Activated T-helper 17 cell treated with anti-CD3 and anti-CD28 coated beads, Interleukin-2, amount 50 U/mL, for 72 hours (primary cell): Measurements from ENCODE around the gene KRT4. TPM values are rescaled to one million over a fixed set of nuclear protein-coding genes. Genes with fewer than 3 reads are reported as not detected.

Source experiments
- ATAC-seq: fragments of 150-1000 bp; cut with Tn5 transposase; replicated peaks from 2 replicates; pipeline ENCODE4 v1.10.0; 2021; ENCODE audit warnings: mild to moderate bottlenecking, moderate library complexity
- H3K27ac Mint-ChIP-seq: one replicate; pipeline ENCODE4 v1.8.0; 2022; ENCODE audit warnings: mixed read lengths
- H3K27me3 Mint-ChIP-seq: one replicate; pipeline ENCODE4 v1.8.0; 2022; ENCODE audit warnings: mixed read lengths
- H3K36me3 Mint-ChIP-seq: one replicate; pipeline ENCODE4 v1.8.0; 2022; ENCODE audit warnings: low read depth, mild to moderate bottlenecking, mixed read lengths
- H3K4me1 Mint-ChIP-seq: one replicate; pipeline ENCODE4 v1.8.0; 2022; ENCODE audit warnings: mixed read lengths
- H3K4me3 Mint-ChIP-seq: one replicate; pipeline ENCODE4 v1.8.0; 2022; ENCODE audit warnings: mild to moderate bottlenecking, mixed read lengths
- H3K9me3 Mint-ChIP-seq: one replicate; pipeline ENCODE4 v1.8.0; 2022; ENCODE audit warnings: mixed read lengths
- total RNA-seq, 2 donors: library from RNA; stranded (reverse); gene quantifications; one replicate each; pipeline ENCODE4 v1.2.3, GENCODE V29; 2022

KRT4 gene
- total RNA-seq, 2 donors from 2014 or later = not detected

DNA sequence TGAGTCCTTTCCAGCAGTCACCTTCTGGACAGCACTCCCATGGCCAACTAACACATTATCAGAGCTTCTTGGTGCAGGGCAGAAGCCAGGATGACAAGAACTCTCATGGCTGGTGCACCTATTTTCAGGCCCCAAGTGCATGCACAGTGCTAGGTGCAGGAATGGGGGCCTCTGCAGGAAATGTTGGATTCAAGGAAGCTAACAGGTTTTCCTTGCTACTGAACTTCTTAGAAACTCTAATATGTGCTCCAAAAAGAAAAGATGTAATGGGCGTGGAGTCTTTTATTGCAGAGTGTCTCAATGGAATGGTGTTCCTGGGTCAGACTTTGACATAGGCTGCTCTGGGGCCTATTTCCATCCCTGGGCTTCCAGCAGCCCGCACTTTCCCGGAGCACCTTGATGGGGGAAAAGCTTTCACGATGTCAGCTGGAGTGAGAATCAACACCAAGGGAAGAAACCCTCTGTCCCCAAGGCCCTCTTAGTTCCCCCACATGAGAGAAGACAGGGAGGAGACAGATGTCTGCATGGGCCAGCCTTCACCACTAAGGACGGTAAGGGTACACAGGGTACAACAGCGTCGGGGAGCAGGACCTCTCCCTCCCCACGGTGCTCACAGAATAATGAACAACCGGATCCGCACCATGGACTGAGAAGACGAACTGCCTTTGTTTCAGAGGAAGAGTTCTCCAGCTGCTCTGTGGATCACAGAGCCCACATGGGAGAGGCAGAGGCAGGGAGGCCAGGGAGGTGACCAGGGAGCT, 24.9 kb downstream of the KRT4 start:
- Mint-ChIP-seq H3K4me1 (no peaks in the 10 kb centered on the region), H3K9me3 (no peaks in the 10 kb centered on the region), H3K36me3 (no peaks in the 10 kb centered on the region), H3K27me3 (peaks cover 41% of the 10 kb centered on the region), H3K4me3 (no peak overlapping the region), H3K27ac (no peak overlapping the region)
- no peak for ATAC-seq

DNA sequence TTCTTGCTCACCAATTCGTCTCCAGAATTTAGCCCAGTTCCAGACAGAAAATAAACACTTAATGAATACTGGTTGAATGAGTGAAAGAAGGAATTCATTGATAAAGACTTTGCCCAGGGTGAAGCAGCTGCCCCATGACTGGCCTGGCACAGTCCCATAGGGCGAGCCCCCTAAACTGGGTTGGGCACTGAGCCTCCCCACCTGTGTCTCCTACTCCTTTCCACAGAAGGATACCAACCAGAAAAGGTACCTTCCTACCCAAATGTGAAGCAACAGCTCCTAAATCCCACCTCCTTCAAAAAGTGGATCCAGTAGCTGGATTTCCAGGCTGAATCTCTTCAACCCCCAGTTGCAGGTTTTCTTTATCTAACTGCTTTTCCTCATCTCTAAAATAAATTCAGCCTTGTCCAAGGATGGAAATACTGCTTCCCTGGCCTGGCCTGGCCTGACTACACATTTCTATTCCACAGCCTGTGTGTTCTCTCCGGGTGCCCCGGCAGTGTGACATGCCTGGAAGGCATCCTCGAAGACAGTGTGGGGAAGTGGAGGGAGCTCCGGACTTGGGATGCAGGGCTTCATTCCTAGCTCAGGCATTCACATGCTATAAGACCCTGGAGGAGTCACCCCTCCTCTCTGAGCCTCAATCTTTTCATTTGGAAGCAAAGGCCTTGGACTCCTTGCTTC, 25.6 kb downstream of the KRT4 start:
- no peaks in the 10 kb centered on the region for H3K9me3 Mint-ChIP-seq
- H3K4me3 Mint-ChIP-seq = no peak overlapping the region
- H3K36me3 Mint-ChIP-seq = no peaks in the 10 kb centered on the region
- H3K27me3 Mint-ChIP-seq = peaks cover 47% of the 10 kb centered on the region
- no peaks in the 10 kb centered on the region for H3K4me1 Mint-ChIP-seq
- H3K27ac Mint-ChIP-seq = no peak overlapping the region
- no peak for ATAC-seq

DNA sequence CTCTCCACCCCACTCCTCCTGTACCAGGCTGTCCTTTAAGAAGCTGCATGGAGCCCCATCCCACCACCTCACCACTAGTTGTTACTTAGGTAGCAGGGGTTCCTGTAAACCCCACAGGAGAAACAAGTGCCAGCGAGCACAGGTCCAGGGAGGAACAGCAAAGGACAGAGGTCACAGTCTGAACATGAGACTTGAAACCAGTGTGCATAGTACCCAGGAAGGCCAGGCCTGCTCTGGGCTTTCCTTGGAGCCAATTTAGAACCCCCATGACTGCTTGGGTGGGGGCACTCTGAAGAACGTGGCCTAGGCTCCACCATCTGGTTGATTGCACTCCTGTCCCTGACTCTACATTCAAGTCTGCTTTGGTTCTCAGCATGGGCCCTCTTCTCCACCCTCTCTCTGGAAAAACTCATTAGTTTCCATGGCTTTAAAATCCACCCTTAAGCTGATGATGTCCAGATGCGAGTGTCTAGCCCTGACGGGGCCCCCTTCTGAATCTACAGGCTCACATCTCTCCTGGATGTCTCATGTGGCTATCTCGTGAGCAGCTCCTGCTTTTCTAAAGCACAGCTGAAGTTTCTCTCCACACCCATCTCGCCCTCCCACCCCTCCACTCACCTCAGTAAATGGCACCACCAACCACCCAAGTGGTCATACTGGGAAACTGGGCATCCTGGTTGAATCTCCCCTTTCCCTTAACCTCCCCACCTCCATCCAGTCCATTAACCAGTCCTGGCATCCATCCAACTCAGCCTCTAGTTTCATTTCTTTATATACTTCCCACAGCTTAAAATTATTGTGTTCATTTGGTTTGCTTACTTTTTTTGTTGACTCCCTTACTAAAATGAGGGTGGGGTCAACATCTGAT, 26.4 kb downstream of the KRT4 start:
- H3K27me3 Mint-ChIP-seq = peaks cover 49% of the 10 kb centered on the region
- H3K4me3 Mint-ChIP-seq = no peak overlapping the region
- H3K4me1 Mint-ChIP-seq = no peaks in the 10 kb centered on the region
- ATAC-seq = no peak
- H3K27ac Mint-ChIP-seq = no peak overlapping the region
- H3K9me3 Mint-ChIP-seq = no peaks in the 10 kb centered on the region
- H3K36me3 Mint-ChIP-seq = no peaks in the 10 kb centered on the region

DNA sequence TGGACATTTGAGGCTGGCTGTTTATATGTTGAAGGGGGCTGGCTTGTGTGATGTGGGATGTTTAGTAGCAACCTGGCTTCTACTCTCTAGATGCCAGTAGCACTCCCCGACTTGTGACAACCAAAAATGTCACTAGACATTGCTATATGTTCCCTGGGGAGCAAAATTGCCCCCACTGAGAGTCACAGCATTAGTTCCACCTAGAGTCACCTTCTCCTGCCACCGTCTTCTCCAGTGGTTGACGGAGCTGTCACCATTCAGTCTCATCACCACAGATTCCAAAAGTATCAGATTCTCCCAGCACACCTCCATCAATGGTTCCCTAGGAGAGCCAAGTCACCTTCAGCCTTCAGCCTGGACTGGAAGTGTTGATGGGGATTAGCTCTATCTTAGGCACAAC, 29.0 kb downstream of the KRT4 start:
- H3K36me3 Mint-ChIP-seq = no peaks in the 10 kb centered on the region
- ATAC-seq = no peak

DNA sequence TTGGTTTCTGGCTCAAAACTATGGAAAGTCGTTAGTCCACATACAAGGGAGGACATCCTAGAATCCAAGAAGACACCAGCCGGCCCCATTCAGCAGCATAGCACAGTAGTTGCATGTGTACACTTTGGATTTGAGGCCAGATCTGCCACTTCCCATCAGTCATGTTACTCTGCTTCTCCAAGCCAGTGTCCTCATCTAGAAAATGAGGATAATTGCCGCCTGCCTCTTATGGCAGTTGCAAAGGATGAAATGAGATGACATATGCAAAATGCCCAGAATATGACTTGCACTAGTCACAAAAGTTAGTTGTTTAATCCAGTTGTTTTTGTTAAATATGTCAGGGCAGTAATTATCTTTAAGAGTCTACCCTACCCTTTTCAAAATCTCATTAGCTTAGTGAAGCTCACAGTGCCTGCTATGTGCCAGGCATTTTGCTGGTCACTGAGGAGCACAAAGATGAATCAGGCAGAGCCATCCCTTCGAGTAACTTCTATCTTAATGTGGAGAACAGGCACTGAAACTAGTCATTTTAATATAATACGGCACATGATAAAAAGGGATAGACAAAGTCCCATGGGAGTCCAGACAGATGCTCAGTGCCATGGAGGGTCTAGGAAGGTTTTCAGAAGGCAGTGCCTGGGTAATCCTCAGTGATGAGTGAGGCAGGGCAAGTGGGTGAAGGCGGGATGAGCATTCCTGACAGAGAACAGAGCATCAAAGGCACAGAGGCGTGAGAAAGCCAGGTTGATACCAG, 30.2 kb downstream of the KRT4 start:
- Mint-ChIP-seq H3K36me3 (no peaks in the 10 kb centered on the region), H3K4me3 (no peak overlapping the region), H3K4me1 (no peaks in the 10 kb centered on the region), H3K9me3 (no peaks in the 10 kb centered on the region), H3K27ac (no peak overlapping the region), H3K27me3 (peaks cover 32% of the 10 kb centered on the region)
- ATAC-seq = no peak

More for the DNA sequence above, 29.0 kb downstream of the KRT4 start:
- Mint-ChIP-seq H3K9me3 (no peaks in the 10 kb centered on the region), H3K27ac (no peak overlapping the region), H3K27me3 (peaks cover 38% of the 10 kb centered on the region), H3K4me1 (no peaks in the 10 kb centered on the region), H3K4me3 (no peak overlapping the region)

DNA sequence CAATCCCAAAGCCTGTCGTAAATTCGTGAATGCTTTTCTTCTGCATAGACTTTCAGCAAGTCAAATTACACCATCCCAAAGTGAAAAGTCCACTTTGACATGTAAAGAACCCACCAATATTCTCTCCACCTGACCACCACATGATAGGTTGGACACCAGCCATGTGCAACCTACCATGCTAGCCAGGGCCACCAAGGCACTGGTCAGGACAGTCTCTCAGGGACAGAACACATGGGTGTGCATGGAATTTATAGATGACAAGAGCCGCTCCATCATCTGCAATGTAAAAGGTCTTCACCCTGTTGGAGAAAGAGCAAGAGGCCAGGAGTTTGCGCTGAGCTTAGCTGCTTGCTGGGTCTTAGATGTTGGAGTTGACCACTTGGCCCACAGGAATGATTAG, 31.4 kb downstream of the KRT4 start:
- no peak overlapping the region for H3K27ac Mint-ChIP-seq
- peaks cover 20% of the 10 kb centered on the region for H3K27me3 Mint-ChIP-seq
- no peak for ATAC-seq
- no peaks in the 10 kb centered on the region for H3K36me3 Mint-ChIP-seq
- no peaks in the 10 kb centered on the region for H3K4me1 Mint-ChIP-seq
- H3K9me3 Mint-ChIP-seq = no peaks in the 10 kb centered on the region
- H3K4me3 Mint-ChIP-seq = no peak overlapping the region

DNA sequence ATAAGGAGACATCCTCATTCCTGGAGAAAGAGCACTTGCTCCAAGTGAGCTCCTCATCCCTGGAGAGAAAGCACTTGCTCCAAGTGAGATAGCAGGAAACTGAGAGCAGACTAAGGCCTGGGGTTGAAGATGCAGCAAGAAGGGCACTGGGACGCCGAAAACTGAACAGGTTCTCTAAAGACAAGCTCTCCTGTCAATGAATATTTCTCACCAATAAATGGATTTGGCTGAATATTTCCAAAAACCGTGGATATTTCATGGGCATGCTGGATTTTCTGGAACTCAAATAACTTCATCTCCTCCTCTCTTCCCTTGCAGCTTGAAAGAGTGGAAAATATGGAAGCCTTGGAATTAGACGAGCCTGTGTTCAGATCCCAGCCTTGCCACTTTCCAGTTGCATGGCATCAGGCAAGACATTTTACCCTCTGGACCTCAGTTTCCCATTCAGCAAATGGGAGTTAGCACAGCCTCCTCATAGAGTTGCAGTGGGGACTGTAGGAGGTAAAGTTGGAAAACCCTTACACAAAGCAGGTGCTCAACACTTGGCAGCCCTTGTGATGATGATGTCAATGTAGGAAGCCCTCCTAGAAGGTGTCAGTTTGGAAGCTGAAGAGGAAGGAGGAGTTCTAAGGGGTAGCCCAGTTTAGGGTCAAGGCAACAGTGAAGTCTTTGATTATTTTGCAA, 32.4 kb downstream of the KRT4 start:
- Mint-ChIP-seq H3K27ac (no peak overlapping the region), H3K4me3 (no peak overlapping the region), H3K36me3 (no peaks in the 10 kb centered on the region), H3K27me3 (peaks cover 20% of the 10 kb centered on the region), H3K9me3 (no peaks in the 10 kb centered on the region), H3K4me1 (no peaks in the 10 kb centered on the region)
- no peak for ATAC-seq

DNA sequence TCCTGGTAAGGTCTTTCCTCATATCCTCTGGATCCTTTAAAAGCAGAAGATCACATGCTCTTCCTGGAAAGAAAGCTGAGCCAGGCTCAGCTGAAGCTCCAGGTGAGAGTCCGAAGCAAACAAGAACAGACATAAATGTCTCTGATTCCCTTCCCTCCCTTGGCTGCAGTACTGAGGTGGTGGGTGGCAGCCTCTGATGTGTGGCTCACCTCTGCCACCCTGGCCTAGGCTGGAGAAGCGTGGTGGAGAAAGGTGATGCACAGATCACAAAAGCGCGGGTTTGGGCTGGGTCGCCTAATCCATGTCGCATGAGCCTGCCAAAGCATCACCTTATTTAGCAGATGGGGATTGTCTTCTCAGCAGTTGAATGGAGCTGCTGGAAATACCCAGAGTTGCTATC, 34.0 kb downstream of the KRT4 start:
- Mint-ChIP-seq H3K27me3 (peaks cover 16% of the 10 kb centered on the region), H3K27ac (no peak overlapping the region), H3K4me3 (no peak overlapping the region), H3K36me3 (no peaks in the 10 kb centered on the region), H3K9me3 (no peaks in the 10 kb centered on the region), H3K4me1 (no peaks in the 10 kb centered on the region)
- no peak for ATAC-seq

DNA sequence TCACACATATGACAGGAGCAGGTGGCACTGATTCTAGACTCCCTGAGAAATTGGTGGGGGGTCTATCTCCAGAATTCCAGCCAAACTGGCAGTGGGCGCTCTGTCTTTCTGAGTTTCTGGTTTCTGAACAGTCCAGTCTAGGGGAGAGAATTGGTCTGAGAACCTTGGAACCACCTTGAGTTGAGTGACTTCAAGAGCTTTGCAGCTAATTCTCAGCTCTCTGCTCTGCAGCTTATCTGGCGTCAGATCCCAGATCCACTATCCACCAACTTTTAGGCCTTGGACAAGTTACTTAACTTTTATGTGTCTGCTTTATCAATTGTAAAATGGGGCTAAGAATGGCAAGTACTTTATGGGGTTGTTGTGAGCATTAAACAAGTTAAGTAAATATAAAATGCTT, 35.1 kb downstream of the KRT4 start:
- peaks cover 9% of the 10 kb centered on the region for H3K27me3 Mint-ChIP-seq
- ATAC-seq = no peak
- H3K36me3 Mint-ChIP-seq = no peaks in the 10 kb centered on the region
- no peaks in the 10 kb centered on the region for H3K9me3 Mint-ChIP-seq
- H3K4me3 Mint-ChIP-seq = no peak overlapping the region
- no peaks in the 10 kb centered on the region for H3K4me1 Mint-ChIP-seq
- H3K27ac Mint-ChIP-seq = no peak overlapping the region

DNA sequence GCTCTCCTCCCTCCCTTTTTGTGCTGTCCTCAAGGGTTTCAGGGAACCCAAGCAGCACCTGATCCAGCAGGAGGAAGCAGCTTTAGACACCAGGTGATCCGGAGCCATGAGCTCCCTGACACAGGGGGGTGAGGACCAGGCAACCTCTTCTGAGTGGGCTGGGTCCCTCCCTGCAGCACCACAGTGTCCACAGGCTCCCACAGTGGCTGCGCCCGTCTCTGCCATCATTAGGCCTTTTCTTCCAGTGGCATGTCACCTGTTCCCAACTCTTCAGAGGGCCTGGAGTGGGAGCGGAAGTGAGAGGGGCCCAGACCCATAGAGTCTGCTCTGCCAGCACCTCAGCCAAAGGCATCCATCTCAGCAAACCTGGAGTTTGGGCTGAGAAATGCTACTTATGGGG, 36.4 kb downstream of the KRT4 start:
- H3K27me3 Mint-ChIP-seq = peaks cover 4% of the 10 kb centered on the region
- no peak for ATAC-seq
- no peak overlapping the region for H3K27ac Mint-ChIP-seq
- no peaks in the 10 kb centered on the region for H3K36me3 Mint-ChIP-seq
- no peaks in the 10 kb centered on the region for H3K4me1 Mint-ChIP-seq
- no peak overlapping the region for H3K4me3 Mint-ChIP-seq
- H3K9me3 Mint-ChIP-seq = no peaks in the 10 kb centered on the region

DNA sequence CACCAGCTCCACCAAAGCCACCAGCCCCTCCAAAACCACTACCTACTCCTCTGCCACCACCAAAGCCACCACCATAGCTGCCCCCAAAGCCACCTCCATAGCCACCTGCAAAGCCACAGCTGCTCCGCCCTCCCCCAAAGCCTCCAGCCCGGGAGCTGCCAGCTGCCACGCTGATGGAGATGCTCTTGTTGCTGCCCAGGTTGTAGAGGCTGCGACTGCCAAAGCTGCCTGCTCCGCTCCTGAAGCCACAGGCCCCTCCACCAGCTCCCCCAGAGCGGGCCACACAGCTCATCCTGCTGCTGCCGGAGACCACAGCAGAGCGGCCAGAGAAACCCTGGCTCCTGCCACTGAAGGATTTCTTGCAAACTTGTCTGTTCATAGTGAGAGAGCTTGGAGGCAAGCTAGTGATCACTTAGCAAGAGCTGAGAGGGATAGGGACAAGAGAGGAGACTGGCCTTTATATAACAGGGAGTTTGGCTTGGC, 37.0 kb downstream of the KRT4 start, which contains the start of gene KRT76:
TSS of gene KRT76 (minus strand) at position 433 of the 483 bp plus-strand sequence. CDS start at position 379, 54 bp downstream.
- no peak within 1 kb of the TSS for H3K4me3 Mint-ChIP-seq
- no peak within 1 kb of the TSS for H3K27ac Mint-ChIP-seq
- peaks cover 4% of the 10 kb centered on the region for H3K27me3 Mint-ChIP-seq
- no peaks in the 10 kb centered on the region for H3K9me3 Mint-ChIP-seq
- H3K36me3 Mint-ChIP-seq = no peaks in the 10 kb centered on the region
- no peak for ATAC-seq
- no peaks in the 10 kb centered on the region for H3K4me1 Mint-ChIP-seq

DNA sequence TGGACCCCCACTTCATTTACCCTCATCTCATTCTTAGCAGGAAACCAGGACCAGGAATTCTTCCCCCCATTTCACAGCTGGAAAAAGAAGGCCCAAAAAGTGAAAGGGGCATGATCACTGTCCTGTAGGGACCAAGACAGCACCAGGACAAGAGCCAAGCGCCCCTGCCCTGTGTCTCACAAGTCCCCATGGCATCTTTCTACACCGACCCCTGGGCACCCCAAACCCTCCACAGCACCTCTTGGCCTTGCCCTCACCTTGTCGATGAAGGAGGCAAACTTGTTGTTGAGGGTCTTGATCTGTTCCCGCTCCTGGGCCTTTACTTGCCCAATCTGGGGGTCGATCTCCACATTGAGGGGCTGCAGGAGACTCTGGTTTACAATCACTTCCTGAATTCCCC, 37.5 kb downstream of the KRT4 start:
- Mint-ChIP-seq H3K4me1 (no peaks in the 10 kb centered on the region), H3K27ac (no peak overlapping the region), H3K36me3 (no peaks in the 10 kb centered on the region), H3K4me3 (no peak overlapping the region), H3K9me3 (no peaks in the 10 kb centered on the region), H3K27me3 (peaks cover 4% of the 10 kb centered on the region)
- no peak for ATAC-seq

DNA sequence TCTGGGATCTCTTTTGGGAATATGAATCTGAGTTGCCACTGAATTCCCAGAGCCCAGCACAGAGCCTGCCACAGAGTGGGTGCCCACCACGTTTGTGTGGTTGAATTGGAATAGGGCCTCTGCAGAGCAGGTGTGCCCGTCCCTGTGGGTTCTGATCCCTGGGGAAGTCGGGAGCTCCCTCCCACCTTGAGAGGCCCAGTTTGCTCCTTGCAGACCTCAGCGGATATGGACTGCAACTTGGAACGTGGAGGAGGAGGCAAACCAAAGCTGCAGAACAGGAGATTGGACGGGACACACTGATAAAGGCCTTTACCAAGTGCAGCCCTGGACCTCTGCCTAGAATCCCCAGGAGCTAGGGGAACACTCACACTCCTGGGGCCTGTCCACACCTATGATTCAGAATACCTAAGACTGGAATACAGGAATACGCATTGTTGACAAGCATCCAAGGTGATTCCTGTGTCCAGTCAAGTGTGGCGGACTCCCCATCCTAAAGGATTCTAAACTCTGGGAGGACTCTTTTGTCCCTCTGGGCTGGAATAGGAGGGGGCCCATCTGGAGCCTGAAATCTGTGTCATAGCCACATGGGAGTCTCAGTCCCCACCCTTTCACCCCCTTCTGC, 39.2 kb downstream of the KRT4 start:
- H3K27ac Mint-ChIP-seq = no peak overlapping the region
- no peaks in the 10 kb centered on the region for H3K9me3 Mint-ChIP-seq

More for the DNA sequence above, 39.2 kb downstream of the KRT4 start:
- Mint-ChIP-seq H3K36me3 (no peaks in the 10 kb centered on the region), H3K27me3 (peaks cover 8% of the 10 kb centered on the region), H3K4me3 (no peak overlapping the region), H3K4me1 (no peaks in the 10 kb centered on the region)
- ATAC-seq = no peak
